B cell (primary cell): ENCODE measurements around the gene MYH7B. TPM values are rescaled to one million over a fixed set of nuclear protein-coding genes. Genes with fewer than 3 reads are reported as not detected.
A peak's percentile ranks its signal among the peaks of the same experiment; 100 is the strongest.

ENCODE experiments used
- ATAC-seq: fragments of 200-7000 bp; cut with Tn5 transposase; one replicate; pipeline ENCODE4 v1.10.0; 2021; ENCODE audit warnings: low read depth, mild to moderate bottlenecking, moderate number of reproducible peaks, moderate library complexity
- CTCF ChIA-PET: fragments of 350-600 bp; sonication (Branson Sonifier 250); formaldehyde crosslinking; loops from one replicate; lab custom pipeline; 2021; ENCODE audit warnings: antibody characterized with exemption, inconsistent platforms; lab: Charles Lee
- POLR2A ChIA-PET: fragments of 350-600 bp; sonication (Branson Sonifier 250); formaldehyde crosslinking; loops from one replicate; lab custom pipeline; 2021; ENCODE audit warnings: antibody characterized with exemption; lab: Charles Lee
- DNase-seq: peaks from one replicate; pipeline ENCODE4 v3.0.0; 2013
- H2AFZ ChIP-seq: 2 replicates; pipeline ENCODE4 v1.6.1; 2012; ENCODE audit warnings: mild to moderate bottlenecking, low read depth, low read length; ENCODE audit not compliant: insufficient read depth, poor library complexity, severe bottlenecking
- H3K27ac ChIP-seq, 2 donors: 1 replicate in 1 of 2; 2 replicates in 1 of 2; pipeline ENCODE4 v1.5.1; 2012 to 2013; ENCODE audit warnings: low read length in 2 of 2, mild to moderate bottlenecking in 2 of 2, moderate library complexity in 1 of 2
- H3K27me3 ChIP-seq, 4 experiments: fragments of 200-600 bp in 1 of 4; sonication (generic) in 1 of 4; replicated peaks in 1 of 4; 1 replicate in 2 of 4; 2 replicates in 2 of 4; pipeline versions ENCODE4 v1.6.1 to v1.7.0; 2013 to 2016; ENCODE audit warnings: low read length in 3 of 4, mild to moderate bottlenecking in 2 of 4, mixed read lengths in 1 of 4, moderate library complexity in 1 of 4; ENCODE audit not compliant: insufficient read depth in 4 of 4, control insufficient read depth in 3 of 4; ENCODE audit errors: control extremely low read depth in 1 of 4
- H3K36me3 ChIP-seq, 2 experiments: replicated peaks in 1 of 2; 1 replicate in 1 of 2; 2 replicates in 1 of 2; pipeline versions ENCODE4 v1.6.1 to v1.7.1; 2013; ENCODE audit warnings: low read length in 1 of 2; ENCODE audit not compliant: insufficient read depth in 2 of 2, control insufficient read depth in 1 of 2; ENCODE audit errors: control extremely low read depth in 1 of 2, extremely low read depth in 1 of 2
- H3K4me1 ChIP-seq, 2 donors: fragments of 200-600 bp in 1 of 2; sonication (generic) in 1 of 2; 1 replicate in 1 of 2; 2 replicates in 1 of 2; pipeline versions ENCODE4 v1.5.1 to v1.6.1; 2013 to 2017; ENCODE audit warnings: low read length in 2 of 2; ENCODE audit not compliant: control insufficient read depth in 2 of 2, insufficient read depth in 2 of 2
- H3K4me2 ChIP-seq: replicated peaks from 2 replicates; pipeline ENCODE3; 2012; ENCODE audit warnings: mild to moderate bottlenecking, low read depth, low read length; ENCODE audit not compliant: poor library complexity, severe bottlenecking
- H3K4me3 ChIP-seq, 5 experiments: fragments of 200-600 bp in 1 of 5; sonication (generic) in 1 of 5; 1 replicate in 3 of 5; 2 replicates in 2 of 5; pipeline versions ENCODE4 v1.5.1 to v1.7.0; 2011 to 2016; ENCODE audit warnings: low read length in 4 of 5, mild to moderate bottlenecking in 4 of 5, low read depth in 2 of 5, control low read depth in 1 of 5, moderate library complexity in 1 of 5; ENCODE audit not compliant: insufficient read depth in 1 of 5; ENCODE audit errors: control extremely low read depth in 1 of 5, extremely low read depth in 1 of 5
- H3K79me2 ChIP-seq: fragments of 200-600 bp; sonication (generic); one replicate; pipeline ENCODE4 v1.6.0; 2016; ENCODE audit warnings: low read length; ENCODE audit not compliant: control insufficient read depth, insufficient read depth
- H3K9ac ChIP-seq: fragments of 200-600 bp; sonication (generic); 2 replicates; pipeline ENCODE4 v1.6.1; 2017; ENCODE audit warnings: mild to moderate bottlenecking, low read length, moderate library complexity
- H3K9me3 ChIP-seq, 3 donors: one replicate each; pipeline versions ENCODE4 v1.6.1 to v1.7.1; 2013; ENCODE audit warnings: low read length in 2 of 3; ENCODE audit not compliant: control insufficient read depth in 2 of 3, insufficient read depth in 1 of 3; ENCODE audit errors: control extremely low read depth in 1 of 3
- H4K20me1 ChIP-seq: 2 replicates; pipeline ENCODE4 v1.6.0; 2012; ENCODE audit warnings: mild to moderate bottlenecking, low read length; ENCODE audit not compliant: insufficient read depth, control insufficient read depth, poor library complexity, severe bottlenecking
- H3K27ac Mint-ChIP-seq: one replicate; pipeline ENCODE4 v1.8.0; 2021; ENCODE audit warnings: mixed read lengths
- H3K27me3 Mint-ChIP-seq: one replicate; pipeline ENCODE4 v1.8.0; 2021; ENCODE audit warnings: mixed read lengths
- H3K4me1 Mint-ChIP-seq: one replicate; pipeline ENCODE4 v1.8.0; 2021; ENCODE audit warnings: mixed read lengths
- H3K4me3 Mint-ChIP-seq: one replicate; pipeline ENCODE4 v1.8.0; 2021; ENCODE audit warnings: mixed read lengths
- H3K9me3 Mint-ChIP-seq: one replicate; pipeline ENCODE4 v1.8.0; 2022; ENCODE audit warnings: mixed read lengths; ENCODE audit not compliant: insufficient read depth
- CTCF ChIP-seq: fragments of 200-600 bp; IDR thresholded peaks from one replicate; pipeline ENCODE4 v1.8.0; 2022; ENCODE audit warnings: antibody characterized with exemption, mild to moderate bottlenecking
- EZH2 ChIP-seq: IDR thresholded peaks from 2 replicates; pipeline ENCODE4 v1.6.1; 2012; ENCODE audit warnings: borderline replicate concordance, low read depth, mild to moderate bottlenecking, moderate library complexity, low read length; ENCODE audit not compliant: insufficient read depth, poor library complexity, severe bottlenecking
- WGBS: methylation state at CpG from one replicate; pipeline ENCODE4 v1.1.5; 2013; ENCODE audit warnings: missing lambda C conversion rate; ENCODE audit not compliant: insufficient coverage; 5-methylcytosine and 5-hydroxymethylcytosine counted together
- intact Hi-C: fragments of 100-400 bp; cut with micrococcal nuclease; formaldehyde crosslinking; loops from one replicate; pipeline ENCODE4 v1.10.0; 2022
- polyA plus RNA-seq: library from polyadenylated mRNA; depleted of rRNA; stranded (reverse); fragments of >200 nt; gene quantifications from 2 replicates; pipeline ENCODE4 v1.2.3, GENCODE V29; 2012
- total RNA-seq, 2 donors: library from RNA; stranded (reverse); fragments of 120-200 nt in 1 of 2; gene quantifications; 1 replicate in 1 of 2; 2 replicates in 1 of 2; pipeline versions ENCODE4 v1.2.3 to v1.2.4, GENCODE V29; 2013 to 2022

MYH7B gene
- total and polyA plus RNA-seq, 2 donors (not counting 1 experiment from before 2014, with no cell fraction given): 0.79 to 1.2 TPM

- H3K9me3 Mint-ChIP-seq: no peaks in the 10 kb centered on the region
- no peaks in the 10 kb centered on the region for H3K27me3 Mint-ChIP-seq
- Histone ChIP-seq H3K79me2 (no peaks in the 10 kb centered on the region), H3K4me1 (no peaks in the 10 kb centered on the region), H3K9ac (no peak overlapping the region), H3K27ac (no peak overlapping the region), H3K36me3 (peaks cover 0 to 87% of the 10 kb centered on the region in 2 experiments), H3K4me2 (no peak overlapping the region), H3K9me3 (no peaks in the 10 kb centered on the region), H2AFZ (no peak overlapping the region), H3K27me3 (no peaks in the 10 kb centered on the region), H4K20me1 (no peaks in the 10 kb centered on the region), H3K4me3 (no peak overlapping the region)
- 89% methylated on average over 18 of the region's 18 CpGs for WGBS
- ChIA-PET POLR2A (no interaction called here), CTCF (no interaction called here)
- ATAC-seq (no peak), DNase-seq (no peak)
- peak overlapping the region; percentile 46 for H3K27ac Mint-ChIP-seq
- H3K4me1 Mint-ChIP-seq: peaks cover 4% of the 10 kb centered on the region
- H3K4me3 Mint-ChIP-seq: no peak overlapping the region
- intact Hi-C loops: no loop called here
- TF ChIP-seq CTCF (no peak), EZH2 (no peak)
Measured at GRCh38 chr20:35004051-35004725, 48.5 kb downstream of the MYH7B start.

- no peaks in the 10 kb centered on the region for H3K9me3 ChIP-seq
- H3K36me3 ChIP-seq: peaks cover 2 to 92% of the 10 kb centered on the region in 2 experiments
- ChIA-PET POLR2A (no interaction called here), CTCF (no interaction called here)
- H4K20me1 ChIP-seq: no peaks in the 10 kb centered on the region
- H2AFZ ChIP-seq: no peak overlapping the region
- H3K4me3 Mint-ChIP-seq: no peak overlapping the region
- no peaks in the 10 kb centered on the region for H3K27me3 ChIP-seq
- H3K79me2 ChIP-seq: no peaks in the 10 kb centered on the region
- no peak overlapping the region for H3K27ac ChIP-seq
- peaks cover 4% of the 10 kb centered on the region for H3K4me1 Mint-ChIP-seq
- WGBS: 96% methylated on average over 20 of the region's 20 CpGs
- no peak overlapping the region for H3K9ac ChIP-seq
- H3K4me2 ChIP-seq: no peak overlapping the region
- H3K27me3 Mint-ChIP-seq: no peaks in the 10 kb centered on the region
- H3K27ac Mint-ChIP-seq: no peak overlapping the region
- H3K9me3 Mint-ChIP-seq: no peaks in the 10 kb centered on the region
- no peaks in the 10 kb centered on the region for H3K4me1 ChIP-seq
- intact Hi-C loops: no loop called here
- TF ChIP-seq CTCF: no peak
- TF ChIP-seq EZH2: no peak
- no peak for DNase-seq
- H3K4me3 ChIP-seq: no peak overlapping the region
- no peak for ATAC-seq
Measured at GRCh38 chr20:35004749-35005462, 49.2 kb downstream of the MYH7B start.
